ENCODE results near the gene TMEM258. TPM values are rescaled to one million over a fixed set of nuclear protein-coding genes. Genes with fewer than 3 reads are reported as not detected.

The TMEM258 gene
- total and polyA plus RNA-seq, 2 experiments from 2014 or later = 71.3 to 519 TPM

DNA sequence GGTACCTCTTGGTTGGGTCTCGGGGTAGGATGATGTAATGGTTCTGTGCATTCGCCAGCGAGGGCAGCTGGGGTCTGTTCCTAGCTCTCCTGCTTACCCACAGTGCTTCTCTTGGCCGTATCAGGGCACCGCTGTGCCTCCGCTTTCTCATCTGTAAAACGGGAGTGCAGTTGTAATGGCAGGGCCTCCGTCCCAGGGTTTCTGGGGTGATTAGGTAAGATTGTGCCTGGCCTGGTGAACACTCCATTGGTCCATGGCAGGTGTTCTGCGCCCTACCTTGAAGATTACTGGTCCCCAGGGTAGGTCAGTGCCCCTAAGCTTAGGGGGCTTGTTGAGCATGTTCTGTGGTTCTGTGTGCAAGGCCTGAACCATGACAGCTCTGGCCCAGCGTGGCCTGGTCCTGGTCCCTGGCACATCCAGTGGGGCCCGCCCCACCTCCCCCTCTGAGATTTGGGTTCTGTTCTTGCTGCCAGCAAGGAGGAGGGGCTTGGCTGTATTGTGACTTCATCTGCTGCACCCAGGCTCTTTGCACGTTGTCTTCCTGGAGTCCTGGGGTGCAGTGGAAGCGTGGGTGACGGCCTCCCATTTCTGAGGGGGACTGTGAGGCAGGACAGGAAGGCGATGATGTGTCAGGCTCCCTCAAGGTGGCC is 35.1 kb downstream of the TMEM258 start:
- no peaks in the 10 kb centered on the region for H3K79me2 ChIP-seq (replicated peaks; ENCODE audit: insufficient read depth)
- no peaks in the 10 kb centered on the region for H3K9me3 Mint-ChIP-seq
- peaks cover 24% of the 10 kb centered on the region for H3K27me3 Mint-ChIP-seq (ENCODE audit: insufficient read depth, low read depth, poor library complexity)
- H3K4me3 Mint-ChIP-seq = no peak overlapping the region; the same call in 2 of the 3 replicates
- H3F3A ChIP-seq (replicated peaks; ENCODE audit: low read depth) = no peaks in the 10 kb centered on the region
- H3K4me3 ChIP-seq = no peak overlapping the region
- no peak overlapping the region for H3K4me2 ChIP-seq
- no peak for DNase-seq (ENCODE audit: low spot score)
- no peak overlapping the region for H2AFZ ChIP-seq
- peaks cover 16% of the 10 kb centered on the region; the same call in 1 of the 2 replicates for H3K4me1 ChIP-seq (ENCODE audit: insufficient read depth)
- no peaks in the 10 kb centered on the region for H4K20me1 ChIP-seq (replicated peaks; ENCODE audit: insufficient read depth)
- H3K36me3 ChIP-seq (ENCODE audit: insufficient read depth) = no peaks in the 10 kb centered on the region
- 0 out of 2 replicates have a peak overlapping the region, but pooled peaks have one; percentile 9 for H3K27ac Mint-ChIP-seq
- no peaks in the 10 kb centered on the region for H3K36me3 Mint-ChIP-seq (ENCODE audit: low read depth)
- no peaks in the 10 kb centered on the region for H3K9me2 ChIP-seq (ENCODE audit: insufficient read depth)
- H3K27ac ChIP-seq (ENCODE audit: low read depth) = no peak overlapping the region
- H3K4me1 Mint-ChIP-seq = peaks cover 33% of the 10 kb centered on the region
- peaks cover 17% of the 10 kb centered on the region for H3K27me3 ChIP-seq (ENCODE audit: insufficient read depth)
- TF ChIP-seq, protein P1, sequence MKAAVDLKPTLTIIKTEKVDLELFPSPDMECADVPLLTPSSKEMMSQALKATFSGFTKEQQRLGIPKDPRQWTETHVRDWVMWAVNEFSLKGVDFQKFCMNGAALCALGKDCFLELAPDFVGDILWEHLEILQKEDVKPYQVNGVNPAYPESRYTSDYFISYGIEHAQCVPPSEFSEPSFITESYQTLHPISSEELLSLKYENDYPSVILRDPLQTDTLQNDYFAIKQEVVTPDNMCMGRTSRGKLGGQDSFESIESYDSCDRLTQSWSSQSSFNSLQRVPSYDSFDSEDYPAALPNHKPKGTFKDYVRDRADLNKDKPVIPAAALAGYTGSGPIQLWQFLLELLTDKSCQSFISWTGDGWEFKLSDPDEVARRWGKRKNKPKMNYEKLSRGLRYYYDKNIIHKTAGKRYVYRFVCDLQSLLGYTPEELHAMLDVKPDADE (IDR thresholded peaks at IDR 0.05) = no peak
- TF ChIP-seq ZNF331 (CRISPR knock-in tag; IDR thresholded peaks at IDR 0.05; ENCODE audit: low read depth) (no peak), JUNB (IDR thresholded peaks at IDR 0.05; ENCODE audit: unreplicated experiment) (no peak), NANOG (IDR thresholded peaks at IDR 0.05; ENCODE audit: borderline replicate concordance) (no peak), EZH2phosphoT487 (IDR thresholded peaks at IDR 0.05; ENCODE audit: unreplicated experiment) (no peak), STAT1 (IDR thresholded peaks at IDR 0.05; ENCODE audit: unreplicated experiment) (no peak), POLR2AphosphoS5 (IDR thresholded peaks at IDR 0.05; ENCODE audit: low read depth) (no peak), ZNF114 (CRISPR knock-in tag; IDR thresholded peaks at IDR 0.05) (no peak)
- TF ChIP-seq, protein P2, sequence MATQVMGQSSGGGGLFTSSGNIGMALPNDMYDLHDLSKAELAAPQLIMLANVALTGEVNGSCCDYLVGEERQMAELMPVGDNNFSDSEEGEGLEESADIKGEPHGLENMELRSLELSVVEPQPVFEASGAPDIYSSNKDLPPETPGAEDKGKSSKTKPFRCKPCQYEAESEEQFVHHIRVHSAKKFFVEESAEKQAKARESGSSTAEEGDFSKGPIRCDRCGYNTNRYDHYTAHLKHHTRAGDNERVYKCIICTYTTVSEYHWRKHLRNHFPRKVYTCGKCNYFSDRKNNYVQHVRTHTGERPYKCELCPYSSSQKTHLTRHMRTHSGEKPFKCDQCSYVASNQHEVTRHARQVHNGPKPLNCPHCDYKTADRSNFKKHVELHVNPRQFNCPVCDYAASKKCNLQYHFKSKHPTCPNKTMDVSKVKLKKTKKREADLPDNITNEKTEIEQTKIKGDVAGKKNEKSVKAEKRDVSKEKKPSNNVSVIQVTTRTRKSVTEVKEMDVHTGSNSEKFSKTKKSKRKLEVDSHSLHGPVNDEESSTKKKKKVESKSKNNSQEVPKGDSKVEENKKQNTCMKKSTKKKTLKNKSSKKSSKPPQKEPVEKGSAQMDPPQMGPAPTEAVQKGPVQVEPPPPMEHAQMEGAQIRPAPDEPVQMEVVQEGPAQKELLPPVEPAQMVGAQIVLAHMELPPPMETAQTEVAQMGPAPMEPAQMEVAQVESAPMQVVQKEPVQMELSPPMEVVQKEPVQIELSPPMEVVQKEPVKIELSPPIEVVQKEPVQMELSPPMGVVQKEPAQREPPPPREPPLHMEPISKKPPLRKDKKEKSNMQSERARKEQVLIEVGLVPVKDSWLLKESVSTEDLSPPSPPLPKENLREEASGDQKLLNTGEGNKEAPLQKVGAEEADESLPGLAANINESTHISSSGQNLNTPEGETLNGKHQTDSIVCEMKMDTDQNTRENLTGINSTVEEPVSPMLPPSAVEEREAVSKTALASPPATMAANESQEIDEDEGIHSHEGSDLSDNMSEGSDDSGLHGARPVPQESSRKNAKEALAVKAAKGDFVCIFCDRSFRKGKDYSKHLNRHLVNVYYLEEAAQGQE (IDR thresholded peaks at IDR 0.05; ENCODE audit: unreplicated experiment) = no peak
- TF ChIP-seq, protein P3, sequence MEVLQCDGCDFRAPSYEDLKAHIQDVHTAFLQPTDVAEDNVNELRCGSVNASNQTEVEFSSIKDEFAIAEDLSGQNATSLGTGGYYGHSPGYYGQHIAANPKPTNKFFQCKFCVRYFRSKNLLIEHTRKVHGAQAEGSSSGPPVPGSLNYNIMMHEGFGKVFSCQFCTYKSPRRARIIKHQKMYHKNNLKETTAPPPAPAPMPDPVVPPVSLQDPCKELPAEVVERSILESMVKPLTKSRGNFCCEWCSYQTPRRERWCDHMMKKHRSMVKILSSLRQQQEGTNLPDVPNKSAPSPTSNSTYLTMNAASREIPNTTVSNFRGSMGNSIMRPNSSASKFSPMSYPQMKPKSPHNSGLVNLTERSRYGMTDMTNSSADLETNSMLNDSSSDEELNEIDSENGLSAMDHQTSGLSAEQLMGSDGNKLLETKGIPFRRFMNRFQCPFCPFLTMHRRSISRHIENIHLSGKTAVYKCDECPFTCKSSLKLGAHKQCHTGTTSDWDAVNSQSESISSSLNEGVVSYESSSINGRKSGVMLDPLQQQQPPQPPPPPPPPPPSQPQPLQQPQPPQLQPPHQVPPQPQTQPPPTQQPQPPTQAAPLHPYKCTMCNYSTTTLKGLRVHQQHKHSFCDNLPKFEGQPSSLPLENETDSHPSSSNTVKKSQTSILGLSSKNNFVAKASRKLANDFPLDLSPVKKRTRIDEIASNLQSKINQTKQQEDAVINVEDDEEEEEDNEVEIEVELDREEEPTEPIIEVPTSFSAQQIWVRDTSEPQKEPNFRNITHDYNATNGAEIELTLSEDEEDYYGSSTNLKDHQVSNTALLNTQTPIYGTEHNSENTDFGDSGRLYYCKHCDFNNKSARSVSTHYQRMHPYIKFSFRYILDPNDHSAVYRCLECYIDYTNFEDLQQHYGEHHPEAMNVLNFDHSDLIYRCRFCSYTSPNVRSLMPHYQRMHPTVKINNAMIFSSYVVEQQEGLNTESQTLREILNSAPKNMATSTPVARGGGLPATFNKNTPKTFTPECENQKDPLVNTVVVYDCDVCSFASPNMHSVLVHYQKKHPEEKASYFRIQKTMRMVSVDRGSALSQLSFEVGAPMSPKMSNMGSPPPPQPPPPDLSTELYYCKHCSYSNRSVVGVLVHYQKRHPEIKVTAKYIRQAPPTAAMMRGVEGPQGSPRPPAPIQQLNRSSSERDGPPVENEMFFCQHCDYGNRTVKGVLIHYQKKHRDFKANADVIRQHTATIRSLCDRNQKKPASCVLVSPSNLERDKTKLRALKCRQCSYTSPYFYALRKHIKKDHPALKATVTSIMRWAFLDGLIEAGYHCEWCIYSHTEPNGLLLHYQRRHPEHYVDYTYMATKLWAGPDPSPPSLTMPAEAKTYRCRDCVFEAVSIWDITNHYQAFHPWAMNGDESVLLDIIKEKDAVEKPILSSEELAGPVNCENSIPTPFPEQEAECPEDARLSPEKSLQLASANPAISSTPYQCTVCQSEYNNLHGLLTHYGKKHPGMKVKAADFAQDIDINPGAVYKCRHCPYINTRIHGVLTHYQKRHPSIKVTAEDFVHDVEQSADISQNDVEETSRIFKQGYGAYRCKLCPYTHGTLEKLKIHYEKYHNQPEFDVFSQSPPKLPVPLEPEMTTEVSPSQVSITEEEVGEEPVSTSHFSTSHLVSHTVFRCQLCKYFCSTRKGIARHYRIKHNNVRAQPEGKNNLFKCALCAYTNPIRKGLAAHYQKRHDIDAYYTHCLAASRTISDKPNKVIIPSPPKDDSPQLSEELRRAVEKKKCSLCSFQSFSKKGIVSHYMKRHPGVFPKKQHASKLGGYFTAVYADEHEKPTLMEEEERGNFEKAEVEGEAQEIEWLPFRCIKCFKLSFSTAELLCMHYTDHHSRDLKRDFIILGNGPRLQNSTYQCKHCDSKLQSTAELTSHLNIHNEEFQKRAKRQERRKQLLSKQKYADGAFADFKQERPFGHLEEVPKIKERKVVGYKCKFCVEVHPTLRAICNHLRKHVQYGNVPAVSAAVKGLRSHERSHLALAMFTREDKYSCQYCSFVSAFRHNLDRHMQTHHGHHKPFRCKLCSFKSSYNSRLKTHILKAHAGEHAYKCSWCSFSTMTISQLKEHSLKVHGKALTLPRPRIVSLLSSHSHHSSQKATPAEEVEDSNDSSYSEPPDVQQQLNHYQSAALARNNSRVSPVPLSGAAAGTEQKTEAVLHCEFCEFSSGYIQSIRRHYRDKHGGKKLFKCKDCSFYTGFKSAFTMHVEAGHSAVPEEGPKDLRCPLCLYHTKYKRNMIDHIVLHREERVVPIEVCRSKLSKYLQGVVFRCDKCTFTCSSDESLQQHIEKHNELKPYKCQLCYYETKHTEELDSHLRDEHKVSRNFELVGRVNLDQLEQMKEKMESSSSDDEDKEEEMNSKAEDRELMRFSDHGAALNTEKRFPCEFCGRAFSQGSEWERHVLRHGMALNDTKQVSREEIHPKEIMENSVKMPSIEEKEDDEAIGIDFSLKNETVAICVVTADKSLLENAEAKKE (CRISPR knock-in tag; IDR thresholded peaks at IDR 0.05) = no peak
- no peak for ATAC-seq

Measured in GM23338 (cell line).